ENCODE measurements around the gene TGM6.

- TF ChIP-seq, protein P1, sequence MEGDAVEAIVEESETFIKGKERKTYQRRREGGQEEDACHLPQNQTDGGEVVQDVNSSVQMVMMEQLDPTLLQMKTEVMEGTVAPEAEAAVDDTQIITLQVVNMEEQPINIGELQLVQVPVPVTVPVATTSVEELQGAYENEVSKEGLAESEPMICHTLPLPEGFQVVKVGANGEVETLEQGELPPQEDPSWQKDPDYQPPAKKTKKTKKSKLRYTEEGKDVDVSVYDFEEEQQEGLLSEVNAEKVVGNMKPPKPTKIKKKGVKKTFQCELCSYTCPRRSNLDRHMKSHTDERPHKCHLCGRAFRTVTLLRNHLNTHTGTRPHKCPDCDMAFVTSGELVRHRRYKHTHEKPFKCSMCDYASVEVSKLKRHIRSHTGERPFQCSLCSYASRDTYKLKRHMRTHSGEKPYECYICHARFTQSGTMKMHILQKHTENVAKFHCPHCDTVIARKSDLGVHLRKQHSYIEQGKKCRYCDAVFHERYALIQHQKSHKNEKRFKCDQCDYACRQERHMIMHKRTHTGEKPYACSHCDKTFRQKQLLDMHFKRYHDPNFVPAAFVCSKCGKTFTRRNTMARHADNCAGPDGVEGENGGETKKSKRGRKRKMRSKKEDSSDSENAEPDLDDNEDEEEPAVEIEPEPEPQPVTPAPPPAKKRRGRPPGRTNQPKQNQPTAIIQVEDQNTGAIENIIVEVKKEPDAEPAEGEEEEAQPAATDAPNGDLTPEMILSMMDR (IDR thresholded peaks at IDR 0.05) = no peak
- TF ChIP-seq POLR2A (IDR thresholded peaks at IDR 0.05) = no peak
Observed at GRCh38 chr20:2475850-2476741, 95.4 kb downstream of the TGM6 start.

All from lower leg skin (tissue), 3 donors.